ENCODE data around the gene CHML.

GRCh38 chr1:241608379-241609033 lies 31.7 kb downstream of the CHML start:
- TF ChIP-seq, protein P1, sequence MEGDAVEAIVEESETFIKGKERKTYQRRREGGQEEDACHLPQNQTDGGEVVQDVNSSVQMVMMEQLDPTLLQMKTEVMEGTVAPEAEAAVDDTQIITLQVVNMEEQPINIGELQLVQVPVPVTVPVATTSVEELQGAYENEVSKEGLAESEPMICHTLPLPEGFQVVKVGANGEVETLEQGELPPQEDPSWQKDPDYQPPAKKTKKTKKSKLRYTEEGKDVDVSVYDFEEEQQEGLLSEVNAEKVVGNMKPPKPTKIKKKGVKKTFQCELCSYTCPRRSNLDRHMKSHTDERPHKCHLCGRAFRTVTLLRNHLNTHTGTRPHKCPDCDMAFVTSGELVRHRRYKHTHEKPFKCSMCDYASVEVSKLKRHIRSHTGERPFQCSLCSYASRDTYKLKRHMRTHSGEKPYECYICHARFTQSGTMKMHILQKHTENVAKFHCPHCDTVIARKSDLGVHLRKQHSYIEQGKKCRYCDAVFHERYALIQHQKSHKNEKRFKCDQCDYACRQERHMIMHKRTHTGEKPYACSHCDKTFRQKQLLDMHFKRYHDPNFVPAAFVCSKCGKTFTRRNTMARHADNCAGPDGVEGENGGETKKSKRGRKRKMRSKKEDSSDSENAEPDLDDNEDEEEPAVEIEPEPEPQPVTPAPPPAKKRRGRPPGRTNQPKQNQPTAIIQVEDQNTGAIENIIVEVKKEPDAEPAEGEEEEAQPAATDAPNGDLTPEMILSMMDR (IDR thresholded peaks at IDR 0.05): no peak
- no peak for TF ChIP-seq POLR2AphosphoS5 (IDR thresholded peaks at IDR 0.05)
